Measurements from ENCODE around the gene PLB1.

The PLB1 gene

DNA sequence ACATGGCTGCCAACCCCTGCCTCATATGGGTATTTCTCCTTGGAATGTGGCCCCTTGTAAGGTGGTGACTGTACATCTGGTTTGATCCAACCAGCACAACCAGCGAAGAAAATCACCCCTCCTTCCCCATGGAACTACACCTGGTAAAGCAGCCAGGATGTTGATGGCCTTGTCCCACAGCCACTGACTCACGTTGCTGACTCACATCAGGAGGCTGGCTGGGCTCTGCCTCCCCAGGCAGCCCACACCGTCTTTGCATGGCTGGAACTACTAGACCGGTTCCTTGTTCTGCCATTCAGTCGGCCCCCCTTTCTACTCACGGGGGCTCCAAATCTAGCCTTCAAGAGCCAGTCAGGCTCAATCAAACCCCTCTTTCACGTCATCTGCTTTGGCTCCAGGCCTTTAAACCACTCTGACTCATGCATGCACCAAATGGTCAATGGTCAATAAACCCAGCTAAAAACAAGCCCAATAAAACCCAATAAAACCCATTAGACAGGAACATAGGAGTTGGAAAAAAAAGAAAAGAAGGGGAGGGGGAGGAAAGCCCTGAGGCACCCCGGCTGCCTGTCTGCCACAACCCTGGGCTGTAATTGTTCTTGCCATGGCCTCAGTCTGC lies 114.8 kb downstream of the PLB1 start:
- peak in 1 of 2 donors; percentile 48 for DNase-seq (ENCODE audit: low read depth in 2 of 2)

GRCh38 chr2:28612131-28612812 lies 116.4 kb downstream of the PLB1 start:
- DNase-seq (ENCODE audit: low read depth in 2 of 2), result no peak

- DNase-seq (ENCODE audit: low read depth in 2 of 2), result no peak
Measured at GRCh38 chr2:28613186-28613585, 117.3 kb downstream of the PLB1 start.

- DNase-seq (ENCODE audit: low read depth in 2 of 2), result peak in 1 of 2 donors; percentile 38
Measured at GRCh38 chr2:28613633-28614501, 118.0 kb downstream of the PLB1 start.

DNA sequence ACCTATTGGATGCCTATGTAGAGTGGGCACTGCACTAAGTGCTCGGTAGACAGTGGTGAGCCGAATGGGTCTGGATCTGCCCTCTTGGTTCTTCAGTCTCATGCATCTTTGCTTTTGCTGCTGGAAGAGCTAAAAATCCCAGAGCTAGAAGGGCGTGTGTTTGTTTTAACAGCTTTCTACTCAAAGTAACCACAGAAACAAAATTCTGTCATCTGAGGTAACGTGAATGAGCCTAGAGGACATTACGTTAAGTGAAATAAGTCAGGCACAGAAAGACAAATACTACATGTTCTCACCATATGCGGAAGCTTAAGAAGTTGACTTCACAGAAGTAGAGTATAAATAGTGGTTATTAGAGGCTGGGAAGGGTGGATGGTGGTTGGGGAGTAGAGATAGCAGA lies 119.8 kb downstream of the PLB1 start:
- DNase-seq (ENCODE audit: low read depth in 2 of 2), result no peak

DNA sequence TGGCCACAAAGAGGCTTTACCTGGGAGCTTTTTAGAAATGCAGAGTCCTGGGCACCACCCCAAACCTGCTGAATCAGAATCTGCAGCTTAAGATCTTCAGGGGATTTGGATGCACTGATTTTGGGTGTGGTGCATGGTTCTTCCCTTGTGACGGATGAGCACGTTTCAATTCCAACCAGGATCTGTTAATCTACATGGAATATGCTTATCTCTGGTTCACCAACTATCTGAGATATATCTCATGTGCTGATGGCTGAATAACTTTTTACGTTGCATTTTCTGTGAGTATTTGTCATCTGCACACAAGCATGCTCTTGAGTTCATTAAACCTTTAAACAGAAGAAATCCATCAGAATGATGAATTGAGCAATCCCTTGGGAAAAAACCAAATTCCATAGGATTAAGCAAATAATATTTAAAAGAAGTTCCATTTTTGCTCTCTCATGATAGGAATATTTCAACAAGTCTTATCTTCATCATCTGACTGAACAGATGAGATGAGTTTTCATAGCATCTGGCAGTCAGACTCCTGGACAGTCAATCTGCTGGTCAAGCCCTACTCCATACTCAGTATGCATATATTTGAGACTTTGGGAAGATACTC lies 120.6 kb downstream of the PLB1 start:
- DNase-seq (ENCODE audit: low read depth in 2 of 2), result no peak

- DNase-seq (ENCODE audit: low read depth in 2 of 2), result no peak
Measured at GRCh38 chr2:28617502-28618184, 121.8 kb downstream of the PLB1 start.

GRCh38 chr2:28618221-28619141 lies 122.6 kb downstream of the PLB1 start:
- no peak for DNase-seq (ENCODE audit: low read depth in 2 of 2)

DNA sequence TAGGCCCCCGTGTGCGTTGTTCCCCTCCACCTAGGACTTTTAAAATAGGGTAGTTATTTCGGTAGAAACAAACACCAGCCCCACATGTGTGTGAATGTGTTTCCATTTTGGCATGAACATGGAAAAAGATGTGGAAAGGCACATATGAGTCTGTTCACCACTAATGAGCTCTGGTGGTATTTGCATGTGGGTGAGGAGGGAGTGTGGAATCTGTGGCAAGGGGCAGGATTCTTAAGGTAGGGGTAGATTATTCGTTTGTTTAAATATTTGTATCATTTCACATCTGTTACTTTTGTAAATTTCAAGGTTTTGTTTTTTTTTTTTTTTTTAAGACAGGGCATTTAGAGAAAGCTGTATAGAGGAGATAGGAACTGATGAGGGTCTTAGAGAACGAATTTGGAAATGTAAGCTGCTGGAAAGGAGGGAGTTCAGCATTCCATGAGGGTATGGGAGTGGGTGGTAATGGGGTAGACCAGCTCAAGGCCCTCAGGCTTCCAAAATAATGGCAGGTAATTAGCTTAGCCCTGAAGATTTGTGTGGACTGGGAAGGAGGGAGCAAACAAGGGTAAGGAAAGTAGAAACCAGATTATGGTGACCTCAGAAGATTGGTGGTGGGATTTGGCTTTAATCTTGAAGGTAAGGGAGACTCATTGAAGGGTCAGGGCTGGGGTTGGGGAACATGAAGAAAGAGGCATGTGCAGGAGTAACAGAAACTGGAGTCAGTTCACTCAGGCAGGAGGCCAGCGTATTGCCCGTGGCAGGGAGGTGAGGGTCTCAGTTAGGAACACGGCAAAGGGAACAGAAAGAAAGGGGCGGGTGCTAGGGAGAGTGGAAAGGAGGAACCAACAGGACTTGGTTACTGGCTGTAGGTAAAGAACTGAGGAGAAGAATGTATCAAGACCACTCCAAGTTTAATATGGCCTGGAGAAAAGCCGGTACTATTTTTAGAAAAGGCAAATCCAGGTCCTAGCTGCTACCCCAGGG lies 123.6 kb downstream of the PLB1 start:
- no peak for DNase-seq (ENCODE audit: low read depth in 2 of 2)

GRCh38 chr2:28620291-28620793 lies 124.5 kb downstream of the PLB1 start:
- no peak for DNase-seq (ENCODE audit: low read depth in 2 of 2)

GRCh38 chr2:28620801-28621171 lies 124.9 kb downstream of the PLB1 start:
- DNase-seq (ENCODE audit: low read depth in 2 of 2), result no peak

GRCh38 chr2:28621172-28622100 lies 125.6 kb downstream of the PLB1 start:
- DNase-seq (ENCODE audit: low read depth in 2 of 2), result peak; percentile 32 to 49

DNA sequence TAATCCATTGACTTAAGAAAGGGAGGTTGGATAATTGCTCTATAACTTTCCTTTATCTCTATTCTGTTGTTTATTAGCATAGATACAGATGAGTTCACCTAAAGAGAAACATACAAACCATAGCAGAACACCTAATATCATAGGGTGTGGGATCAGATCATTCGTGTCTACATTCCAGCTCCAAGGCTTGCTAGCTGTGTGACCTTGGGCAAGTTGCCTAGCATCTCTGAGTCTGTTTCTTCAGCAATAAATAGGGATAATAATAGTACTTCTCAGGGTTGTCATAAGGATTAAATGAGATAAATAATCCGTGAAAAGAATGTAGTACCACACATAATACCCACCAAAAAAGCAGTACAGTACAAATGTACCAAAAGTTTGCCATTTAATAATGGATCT lies 126.2 kb downstream of the PLB1 start:
- DNase-seq (ENCODE audit: low read depth in 2 of 2), result no peak

DNA sequence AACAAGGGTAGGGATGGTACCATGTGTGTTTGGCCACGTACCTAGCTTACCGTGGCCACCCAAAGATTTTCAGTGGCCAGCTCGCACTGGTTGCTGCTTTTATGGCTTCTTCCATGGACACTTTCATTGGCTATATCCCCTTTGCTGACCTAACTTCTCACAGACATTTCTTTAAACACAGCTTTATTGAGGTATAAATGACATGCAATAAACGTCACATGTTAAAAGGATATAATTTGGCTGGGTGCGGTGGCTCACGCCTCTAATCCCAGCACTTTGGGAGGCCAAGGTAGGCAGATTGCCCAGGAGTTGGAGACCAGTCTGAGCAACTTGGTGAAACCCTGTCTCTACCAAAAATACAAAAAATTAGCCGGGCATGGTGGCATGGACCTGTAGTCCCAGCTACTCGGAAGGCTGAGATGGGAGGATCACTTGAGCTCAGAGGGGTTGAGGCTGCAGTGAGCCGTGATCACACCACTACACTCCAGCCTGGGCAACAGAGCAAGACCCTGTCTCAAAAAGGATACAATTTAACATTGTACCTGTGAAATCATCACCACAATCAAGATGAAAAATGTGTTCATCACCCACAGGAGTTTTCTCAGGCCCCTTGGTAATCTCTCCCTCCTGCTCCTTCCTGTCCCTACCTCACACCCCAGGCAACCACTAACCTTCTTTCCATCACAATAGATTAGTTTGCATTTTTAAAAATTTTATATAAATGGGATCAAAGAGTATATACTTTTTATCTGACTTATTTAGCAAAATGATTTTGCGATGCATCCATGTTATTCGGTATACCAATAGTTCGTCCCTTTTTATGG lies 127.9 kb downstream of the PLB1 start:
- no peak for DNase-seq (ENCODE audit: low read depth in 2 of 2)

DNA sequence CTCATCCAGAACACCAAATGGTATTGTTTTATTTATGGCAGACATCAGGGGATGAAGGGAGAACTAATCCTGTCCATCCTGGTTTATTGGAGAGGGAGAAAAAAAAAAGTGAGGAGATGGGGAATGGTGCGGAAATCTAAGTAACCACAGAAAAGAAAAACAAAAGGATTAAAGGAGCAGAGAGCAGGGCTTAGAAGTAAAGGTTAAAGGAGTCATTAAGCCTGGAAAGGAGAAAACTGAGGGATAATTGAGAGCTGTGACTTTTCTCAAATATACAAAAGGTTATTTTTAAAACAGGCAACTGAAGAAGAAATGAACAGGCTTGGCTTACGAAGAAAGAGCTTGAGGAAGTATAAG lies 128.6 kb downstream of the PLB1 start:
- no peak for DNase-seq (ENCODE audit: low read depth in 2 of 2)

- peak; percentile 45 to 54 for DNase-seq (ENCODE audit: low read depth in 2 of 2)
Measured at GRCh38 chr2:28624793-28625701, 129.2 kb downstream of the PLB1 start.
